Smooth muscle cell (in vitro differentiated cells): Measurements from ENCODE around the gene LVRN. TPM values are rescaled to one million over a fixed set of nuclear protein-coding genes. Genes with fewer than 3 reads are reported as not detected.

ENCODE experiments used
- DNase-seq: peaks from one replicate; lab custom pipeline; 2025; ENCODE audit not compliant: unreplicated experiment; lab: John Stamatoyannopoulos, UW
- H2AFZ ChIP-seq: fragments of 200-600 bp; sonication (generic); 2 replicates; pipeline ENCODE4 v1.6.0; 2016; ENCODE audit warnings: antibody characterized with exemption, low read depth, mild to moderate bottlenecking
- H3F3A ChIP-seq: fragments of 200-600 bp; sonication (generic); 2 replicates; pipeline ENCODE4 v1.6.0; 2017; ENCODE audit warnings: antibody characterized with exemption, low read depth
- H3K27ac ChIP-seq: fragments of 200-600 bp; sonication (generic); 2 replicates; pipeline ENCODE4 v1.5.1; 2016; ENCODE audit warnings: low read depth, mild to moderate bottlenecking
- H3K27me3 ChIP-seq: fragments of 200-600 bp; sonication (generic); 2 replicates; pipeline ENCODE4 v1.6.1; 2016; ENCODE audit warnings: low read depth, mild to moderate bottlenecking
- H3K36me3 ChIP-seq: fragments of 200-600 bp; sonication (generic); 2 replicates; pipeline ENCODE4 v1.5.1; 2016; ENCODE audit warnings: low read depth
- H3K4me1 ChIP-seq: fragments of 200-600 bp; sonication (generic); 2 replicates; pipeline ENCODE4 v1.5.1; 2016; ENCODE audit warnings: low read depth
- H3K4me2 ChIP-seq: fragments of 200-600 bp; sonication (generic); 2 replicates; pipeline ENCODE4 v1.6.0; 2016; ENCODE audit warnings: mild to moderate bottlenecking
- H3K4me3 ChIP-seq: fragments of 200-600 bp; sonication (generic); 2 replicates; pipeline ENCODE4 v1.5.1; 2016; ENCODE audit warnings: mild to moderate bottlenecking
- H3K79me2 ChIP-seq: fragments of 200-600 bp; sonication (generic); 2 replicates; pipeline ENCODE4 v1.6.0; 2016; ENCODE audit warnings: low read depth, mild to moderate bottlenecking
- H3K9ac ChIP-seq: fragments of 200-600 bp; sonication (generic); 2 replicates; pipeline ENCODE4 v1.6.0; 2016; ENCODE audit warnings: low read depth
- H3K9me3 ChIP-seq: fragments of 200-600 bp; sonication (generic); replicated peaks from 2 replicates; pipeline ENCODE4 v1.5.1; 2016; ENCODE audit warnings: low read depth
- H4K20me1 ChIP-seq: fragments of 200-600 bp; sonication (generic); 2 replicates; pipeline ENCODE4 v1.6.0; 2016; ENCODE audit warnings: low read depth
- CTCF ChIP-seq: fragments of 200-600 bp; sonication (generic); IDR thresholded peaks from 2 replicates; pipeline ENCODE4 v1.5.1; 2017; ENCODE audit warnings: borderline replicate concordance, mild to moderate bottlenecking, antibody characterized with exemption; ENCODE audit not compliant: insufficient read depth, poor library complexity, severe bottlenecking
- WGBS: methylation state at CpG from one replicate; pipeline ENCODE4 v1.1.7; 2016; ENCODE audit warnings: low lambda C conversion rate; 5-methylcytosine and 5-hydroxymethylcytosine counted together
- polyA plus RNA-seq: library from polyadenylated mRNA; unstranded; fragments of >200 nt; fragmentation: Nextera tagmentation; extraction: Ambion mirVana; gene quantifications from 2 replicates; pipeline ENCODE4 v1.2.1, GENCODE V29; 2016
- total RNA-seq: library from RNA; depleted of rRNA; stranded (reverse); fragments of >200 nt; gene quantifications from 2 replicates; pipeline ENCODE4 v1.2.3, GENCODE V29; 2014

The LVRN gene
- total and polyA plus RNA-seq, 2 experiments from 2014 or later, result 0.72 to 0.87 TPM

GRCh38 chr5:115978779-115979178, 16.5 kb downstream of the LVRN start:
- no peaks in the 10 kb centered on the region for H4K20me1 ChIP-seq
- peaks cover 5% of the 10 kb centered on the region for H3F3A ChIP-seq
- no peaks in the 10 kb centered on the region for H3K36me3 ChIP-seq
- no peak overlapping the region for H3K4me3 ChIP-seq
- H3K79me2 ChIP-seq, result no peaks in the 10 kb centered on the region
- no peaks in the 10 kb centered on the region for H3K27me3 ChIP-seq
- H3K9me3 ChIP-seq, result no peaks in the 10 kb centered on the region
- DNase-seq, result no peak
- H2AFZ ChIP-seq, result no peak overlapping the region
- H3K4me2 ChIP-seq, result peak overlapping the region; percentile 64
- WGBS, result 99% methylated on average over 2 of the region's 2 CpGs
- TF ChIP-seq CTCF, result no peak
- H3K27ac ChIP-seq, result peak overlapping the region; percentile 55
- no peak overlapping the region for H3K9ac ChIP-seq
- H3K4me1 ChIP-seq, result no peaks in the 10 kb centered on the region

- H3K9me3 ChIP-seq, result no peaks in the 10 kb centered on the region
- no peak overlapping the region for H3K4me3 ChIP-seq
- no peak overlapping the region for H3K9ac ChIP-seq
- peak overlapping the region; percentile 12 for H3K27ac ChIP-seq
- H3K79me2 ChIP-seq, result no peaks in the 10 kb centered on the region
- no peaks in the 10 kb centered on the region for H3K27me3 ChIP-seq
- DNase-seq, result no peak
- no peak overlapping the region for H3K4me2 ChIP-seq
- H4K20me1 ChIP-seq, result no peaks in the 10 kb centered on the region
- H3F3A ChIP-seq, result peaks cover 5% of the 10 kb centered on the region
- no peak overlapping the region for H2AFZ ChIP-seq
- TF ChIP-seq CTCF, result no peak
- no peaks in the 10 kb centered on the region for H3K36me3 ChIP-seq
- 61% methylated on average over 3 of the region's 3 CpGs for WGBS
- no peaks in the 10 kb centered on the region for H3K4me1 ChIP-seq
Observed at GRCh38 chr5:115979201-115980041, 17.1 kb downstream of the LVRN start.

- Histone ChIP-seq H3F3A (peaks cover 2% of the 10 kb centered on the region), H3K4me1 (no peaks in the 10 kb centered on the region), H3K9ac (no peak overlapping the region), H3K27ac (no peak overlapping the region), H3K79me2 (no peaks in the 10 kb centered on the region), H3K9me3 (no peaks in the 10 kb centered on the region), H3K4me2 (no peak overlapping the region), H2AFZ (no peak overlapping the region), H3K4me3 (no peak overlapping the region), H4K20me1 (no peaks in the 10 kb centered on the region), H3K27me3 (no peaks in the 10 kb centered on the region), H3K36me3 (no peaks in the 10 kb centered on the region)
- no peak for TF ChIP-seq CTCF
- WGBS, result 97% methylated on average over 1 of the region's 1 CpG
- DNase-seq, result no peak
Observed at GRCh38 chr5:115983519-115983918, 21.2 kb downstream of the LVRN start.
